ENCODE data around the gene SEMA6C.

DNA sequence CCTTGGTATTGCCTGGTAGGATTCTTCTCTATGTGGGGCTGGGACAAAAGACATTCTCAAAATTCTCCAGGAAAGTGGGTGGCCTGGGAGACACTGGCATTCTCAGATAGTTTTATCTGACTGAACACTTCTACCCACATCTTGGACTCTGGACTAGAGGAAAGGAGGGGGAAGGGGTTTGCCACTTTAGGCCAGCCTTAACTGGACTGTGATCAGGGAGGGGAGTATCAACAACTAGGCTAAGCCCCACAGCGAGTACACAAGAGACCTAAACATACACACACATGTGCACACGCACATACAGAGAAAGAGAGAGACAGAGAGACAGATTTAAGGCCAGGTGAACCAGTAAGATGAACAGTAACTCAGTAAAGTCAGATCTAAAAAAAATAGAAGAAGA lies 1.2 kb upstream of the SEMA6C start:
- TF ChIP-seq, protein P1, sequence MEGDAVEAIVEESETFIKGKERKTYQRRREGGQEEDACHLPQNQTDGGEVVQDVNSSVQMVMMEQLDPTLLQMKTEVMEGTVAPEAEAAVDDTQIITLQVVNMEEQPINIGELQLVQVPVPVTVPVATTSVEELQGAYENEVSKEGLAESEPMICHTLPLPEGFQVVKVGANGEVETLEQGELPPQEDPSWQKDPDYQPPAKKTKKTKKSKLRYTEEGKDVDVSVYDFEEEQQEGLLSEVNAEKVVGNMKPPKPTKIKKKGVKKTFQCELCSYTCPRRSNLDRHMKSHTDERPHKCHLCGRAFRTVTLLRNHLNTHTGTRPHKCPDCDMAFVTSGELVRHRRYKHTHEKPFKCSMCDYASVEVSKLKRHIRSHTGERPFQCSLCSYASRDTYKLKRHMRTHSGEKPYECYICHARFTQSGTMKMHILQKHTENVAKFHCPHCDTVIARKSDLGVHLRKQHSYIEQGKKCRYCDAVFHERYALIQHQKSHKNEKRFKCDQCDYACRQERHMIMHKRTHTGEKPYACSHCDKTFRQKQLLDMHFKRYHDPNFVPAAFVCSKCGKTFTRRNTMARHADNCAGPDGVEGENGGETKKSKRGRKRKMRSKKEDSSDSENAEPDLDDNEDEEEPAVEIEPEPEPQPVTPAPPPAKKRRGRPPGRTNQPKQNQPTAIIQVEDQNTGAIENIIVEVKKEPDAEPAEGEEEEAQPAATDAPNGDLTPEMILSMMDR (conservative IDR thresholded peaks at IDR 0.05 in 1 of 2, IDR thresholded peaks at IDR 0.05 in 1 of 2; ENCODE audit: extremely low read depth in 1 of 2, insufficient read depth in 1 of 2, low read depth in 1 of 2, low read length in 2 of 2), result no peak
- no peak for TF ChIP-seq EZH2 (IDR thresholded peaks at IDR 0.05; ENCODE audit: borderline replicate concordance, low read length)
